Transverse colon (tissue), 3 donors: ENCODE results near the gene CDC42.

Source experiments
- EP300 ChIP-seq: sonication (generic); formaldehyde crosslinking; IDR thresholded peaks from one replicate; pipeline ENCODE4 v1.6.1; 2017; ENCODE audit warnings: antibody characterized with exemption, low read depth
- TF ChIP-seq, protein P1 (sequence below), 5 experiments: fragments of 200-600 bp in 3 of 5; fragments of 450-650 bp in 2 of 5; sonication (generic) in 3 of 5; IDR thresholded peaks; 1 replicate in 2 of 5; 2 replicates in 3 of 5; pipeline ENCODE4 v1.5.1; 2016 to 2017; ENCODE audit warnings: antibody characterized with exemption in 5 of 5, inconsistent platforms in 3 of 5, mild to moderate bottlenecking in 2 of 5, moderate library complexity in 1 of 5

DNA sequence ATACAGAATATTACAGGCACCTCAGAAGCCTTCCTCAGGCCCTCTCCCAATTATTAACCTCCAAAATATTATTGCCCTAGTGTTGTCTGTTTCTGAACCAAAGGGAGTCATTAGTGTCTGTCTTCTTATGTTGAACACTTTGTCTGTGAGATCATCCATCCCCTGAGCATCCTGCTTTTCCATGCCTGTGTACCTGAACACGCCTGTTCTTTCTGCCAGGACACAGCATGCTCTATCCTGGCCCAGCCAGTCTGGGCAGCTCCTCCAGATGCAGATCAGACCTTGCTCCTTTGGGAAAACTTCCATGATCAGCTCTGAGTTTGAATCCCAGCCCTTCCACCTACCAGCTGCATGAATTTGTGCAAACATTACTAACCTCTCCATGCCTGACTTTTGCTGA, 11.0 kb upstream of the CDC42 start:
- TF ChIP-seq, protein P1, sequence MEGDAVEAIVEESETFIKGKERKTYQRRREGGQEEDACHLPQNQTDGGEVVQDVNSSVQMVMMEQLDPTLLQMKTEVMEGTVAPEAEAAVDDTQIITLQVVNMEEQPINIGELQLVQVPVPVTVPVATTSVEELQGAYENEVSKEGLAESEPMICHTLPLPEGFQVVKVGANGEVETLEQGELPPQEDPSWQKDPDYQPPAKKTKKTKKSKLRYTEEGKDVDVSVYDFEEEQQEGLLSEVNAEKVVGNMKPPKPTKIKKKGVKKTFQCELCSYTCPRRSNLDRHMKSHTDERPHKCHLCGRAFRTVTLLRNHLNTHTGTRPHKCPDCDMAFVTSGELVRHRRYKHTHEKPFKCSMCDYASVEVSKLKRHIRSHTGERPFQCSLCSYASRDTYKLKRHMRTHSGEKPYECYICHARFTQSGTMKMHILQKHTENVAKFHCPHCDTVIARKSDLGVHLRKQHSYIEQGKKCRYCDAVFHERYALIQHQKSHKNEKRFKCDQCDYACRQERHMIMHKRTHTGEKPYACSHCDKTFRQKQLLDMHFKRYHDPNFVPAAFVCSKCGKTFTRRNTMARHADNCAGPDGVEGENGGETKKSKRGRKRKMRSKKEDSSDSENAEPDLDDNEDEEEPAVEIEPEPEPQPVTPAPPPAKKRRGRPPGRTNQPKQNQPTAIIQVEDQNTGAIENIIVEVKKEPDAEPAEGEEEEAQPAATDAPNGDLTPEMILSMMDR (IDR thresholded peaks at IDR 0.05) = no peak
- TF ChIP-seq EP300 = no peak
